Measurements from ENCODE around the gene ZNF354C. TPM values are rescaled to one million over a fixed set of nuclear protein-coding genes. Genes with fewer than 3 reads are reported as not detected.

Gene ZNF354C
- total and polyA plus RNA-seq, 2 of the 13 experiments (the other 11 are each of a cell fraction or from before 2014, with no cell fraction given), result 0.02 TPM; not detected in 1

Other genes with a start within 250 kb of the ZNF354C start
- gene ZNF354B, start 200.4 kb upstream of the ZNF354C start, total RNA-seq (2016; rRNA removed; fragmentation: Illumina TruSeq; extraction: Trizol), result 6.8 and 10.3 TPM in 2 replicates
- gene ZNF354B, start 200.4 kb upstream of the ZNF354C start, polyA plus RNA-seq (2011; rRNA removed), result 7.8 and 8.0 TPM in 2 replicates
- 0.13 and 0.27 TPM in 2 replicates for gene ZFP2, start 164.5 kb upstream of the ZNF354C start, total RNA-seq (2016; rRNA removed; fragmentation: Illumina TruSeq; extraction: Trizol)
- gene ZFP2, start 164.5 kb upstream of the ZNF354C start, polyA plus RNA-seq (2011; rRNA removed), result 0.29 and 0.42 TPM in 2 replicates
- gene ZNF454, start 119.2 kb upstream of the ZNF354C start, total RNA-seq (2016; rRNA removed; fragmentation: Illumina TruSeq; extraction: Trizol), result not detected in 2 replicates
- 0.03 and 0.16 TPM in 2 replicates for gene ZNF454, start 119.2 kb upstream of the ZNF354C start, polyA plus RNA-seq (2011; rRNA removed)
- gene GRM6, start 65.1 kb upstream of the ZNF354C start, total RNA-seq (2016; rRNA removed; fragmentation: Illumina TruSeq; extraction: Trizol), result not detected in 2 replicates
- not detected in 2 replicates for gene GRM6, start 65.1 kb upstream of the ZNF354C start, polyA plus RNA-seq (2011; rRNA removed)
- gene ZNF879, start 36.6 kb upstream of the ZNF354C start, total RNA-seq (2016; rRNA removed; fragmentation: Illumina TruSeq; extraction: Trizol), result 2.6 and 2.8 TPM in 2 replicates
- gene ZNF879, start 36.6 kb upstream of the ZNF354C start, polyA plus RNA-seq (2011; rRNA removed), result 0.74 and 0.83 TPM in 2 replicates

Measured in HepG2 (cell line).